Mesenchymal stem cell (in vitro differentiated cells and primary cell): ENCODE measurements around the gene XRN2.
"Not testable (repeated sequence)": the region's sequence is repeated elsewhere in the genome, so short reads cannot be mapped to it uniquely, and the experiment has no call there.

ENCODE experiments used
- DNase-seq: peaks from one replicate; pipeline ENCODE4 v3.0.0-alpha.2; 2013
- H2AFZ ChIP-seq: one replicate; pipeline ENCODE4 v1.6.1; 2013; ENCODE audit warnings: low read depth, mild to moderate bottlenecking, control low read depth, inconsistent platforms, low read length, moderate library complexity
- H2AK5ac ChIP-seq: 2 replicates; pipeline ENCODE4 v1.6.1; 2013; ENCODE audit warnings: low read length, moderate library complexity, mild to moderate bottlenecking, inconsistent platforms; ENCODE audit not compliant: severe bottlenecking
- H2BK120ac ChIP-seq: one replicate; pipeline ENCODE4 v1.6.1; 2013; ENCODE audit warnings: low read depth, mild to moderate bottlenecking, inconsistent platforms, low read length, moderate library complexity
- H2BK12ac ChIP-seq, 2 experiments: one replicate each; pipeline ENCODE4 v1.6.1; 2013; ENCODE audit warnings: inconsistent platforms in 2 of 2, low read length in 2 of 2, mild to moderate bottlenecking in 2 of 2, moderate library complexity in 2 of 2, control low read depth in 1 of 2
- H2BK15ac ChIP-seq: one replicate; pipeline ENCODE4 v1.6.1; 2013; ENCODE audit warnings: mild to moderate bottlenecking, low read depth, inconsistent platforms; ENCODE audit not compliant: poor library complexity, severe bottlenecking
- H2BK5ac ChIP-seq: 2 replicates; pipeline ENCODE4 v1.6.1; 2013; ENCODE audit warnings: low read depth, mild to moderate bottlenecking, low read length, control low read depth, inconsistent platforms; ENCODE audit not compliant: poor library complexity, severe bottlenecking
- H3K14ac ChIP-seq, 2 experiments: one replicate each; pipeline ENCODE4 v1.6.1; 2013; ENCODE audit warnings: inconsistent platforms in 2 of 2, low read length in 2 of 2, control low read depth in 1 of 2, mild to moderate bottlenecking in 1 of 2, moderate library complexity in 1 of 2
- H3K18ac ChIP-seq, 2 experiments: one replicate each; pipeline ENCODE4 v1.6.1; 2013; ENCODE audit warnings: inconsistent platforms in 2 of 2, low read length in 2 of 2, control low read depth in 1 of 2, low read depth in 1 of 2, mild to moderate bottlenecking in 1 of 2
- H3K23ac ChIP-seq, 2 experiments: one replicate each; pipeline ENCODE4 v1.6.1; 2013; ENCODE audit warnings: inconsistent platforms in 2 of 2, low read length in 2 of 2, mild to moderate bottlenecking in 2 of 2, moderate library complexity in 2 of 2, control low read depth in 1 of 2
- H3K27ac ChIP-seq: 2 replicates; pipeline ENCODE4 v1.5.1; 2013; ENCODE audit warnings: mild to moderate bottlenecking, moderate library complexity, low read length, control low read depth, inconsistent platforms; ENCODE audit not compliant: poor library complexity, severe bottlenecking
- H3K27me3 ChIP-seq, 2 experiments: 2 replicates each; pipeline versions ENCODE4 v1.6.1 to v1.7.0; 2013; ENCODE audit warnings: low read length in 2 of 2, mild to moderate bottlenecking in 2 of 2, moderate library complexity in 2 of 2, control low read depth in 1 of 2, inconsistent platforms in 1 of 2; ENCODE audit not compliant: control insufficient read depth in 1 of 2, insufficient read depth in 1 of 2
- H3K36me3 ChIP-seq, 2 experiments: 2 replicates each; pipeline versions ENCODE4 v1.6.1 to v1.7.0; 2013; ENCODE audit warnings: low read length in 2 of 2, control low read depth in 1 of 2, inconsistent platforms in 1 of 2, low read depth in 1 of 2, mild to moderate bottlenecking in 1 of 2; ENCODE audit not compliant: insufficient read depth in 2 of 2, control insufficient read depth in 1 of 2
- H3K4ac ChIP-seq, 2 experiments: one replicate each; pipeline ENCODE4 v1.6.1; 2013; ENCODE audit warnings: inconsistent platforms in 2 of 2, low read length in 2 of 2, mild to moderate bottlenecking in 2 of 2, moderate library complexity in 2 of 2, control low read depth in 1 of 2, low read depth in 1 of 2
- H3K4me1 ChIP-seq: 2 replicates; pipeline ENCODE4 v1.6.1; 2013; ENCODE audit warnings: low read depth, low read length, control low read depth; ENCODE audit not compliant: control insufficient read depth, insufficient read depth
- H3K4me2 ChIP-seq: 2 replicates; pipeline ENCODE4 v1.6.1; 2013; ENCODE audit warnings: low read length, mild to moderate bottlenecking, inconsistent platforms; ENCODE audit not compliant: poor library complexity, severe bottlenecking
- H3K4me3 ChIP-seq, 2 experiments: 2 replicates each; pipeline versions ENCODE4 v1.5.1 to v1.7.0; 2013; ENCODE audit warnings: low read length in 2 of 2, mild to moderate bottlenecking in 2 of 2, control low read depth in 1 of 2, low read depth in 1 of 2; ENCODE audit not compliant: insufficient read depth in 1 of 2
- H3K79me1 ChIP-seq: replicated peaks from 2 replicates; pipeline ENCODE4 v1.6.1; 2013; ENCODE audit warnings: mild to moderate bottlenecking, control low read depth, low read length, inconsistent platforms; ENCODE audit not compliant: poor library complexity, severe bottlenecking
- H3K9ac ChIP-seq: 2 replicates; pipeline ENCODE4 v1.7.0; 2013; ENCODE audit warnings: mild to moderate bottlenecking, low read length, moderate library complexity
- H3K9me3 ChIP-seq: 2 replicates; pipeline ENCODE4 v1.7.0; 2013; ENCODE audit warnings: mild to moderate bottlenecking, low read length; ENCODE audit not compliant: control insufficient read depth
- H4K8ac ChIP-seq: one replicate; pipeline ENCODE4 v1.6.1; 2013; ENCODE audit warnings: inconsistent platforms, mild to moderate bottlenecking, low read length, moderate library complexity
- H4K91ac ChIP-seq: one replicate; pipeline ENCODE4 v1.6.1; 2013; ENCODE audit warnings: mild to moderate bottlenecking, low read length, inconsistent platforms
- WGBS: methylation state at CpG from one replicate; pipeline ENCODE4 v1.1.7; 2013; ENCODE audit warnings: mixed read lengths; 5-methylcytosine and 5-hydroxymethylcytosine counted together

The XRN2 gene

DNA sequence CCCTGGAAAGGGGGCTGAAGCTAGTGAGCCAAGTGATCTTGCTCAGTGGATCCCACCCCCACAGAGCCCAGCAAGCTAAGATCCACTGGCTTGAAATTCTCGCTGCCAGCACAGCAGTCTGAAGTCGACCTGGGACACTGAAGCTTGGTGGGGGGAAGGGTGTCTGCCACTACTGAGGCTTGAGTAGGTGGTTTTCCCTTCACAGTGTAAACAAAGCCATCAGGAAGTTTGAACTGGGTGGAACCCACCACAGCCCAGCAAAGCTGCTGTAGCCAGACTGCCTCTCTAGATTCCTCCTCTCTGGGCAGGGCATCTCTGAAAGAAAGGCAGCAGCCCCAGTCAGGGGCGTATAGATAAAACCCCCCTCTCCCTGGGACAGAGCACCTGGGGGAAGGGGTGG lies 110.9 kb downstream of the XRN2 start:
- not testable (repeated sequence) for H3K27me3 ChIP-seq, H3K79me1 ChIP-seq, H3K18ac ChIP-seq, H3K4ac ChIP-seq, H4K8ac ChIP-seq, H3K4me1 ChIP-seq, H3K27ac ChIP-seq, H2BK120ac ChIP-seq, H2BK5ac ChIP-seq, H3K4me2 ChIP-seq, H2AK5ac ChIP-seq, H3K9ac ChIP-seq, H3K4me3 ChIP-seq, H3K14ac ChIP-seq, H2BK12ac ChIP-seq, H4K91ac ChIP-seq, H2AFZ ChIP-seq, H3K36me3 ChIP-seq, H3K23ac ChIP-seq, H2BK15ac ChIP-seq, DNase-seq
- 38% methylated on average over 3 of the region's 3 CpGs for WGBS
- peaks cover 14% of the 10 kb centered on the region for H3K9me3 ChIP-seq

DNA sequence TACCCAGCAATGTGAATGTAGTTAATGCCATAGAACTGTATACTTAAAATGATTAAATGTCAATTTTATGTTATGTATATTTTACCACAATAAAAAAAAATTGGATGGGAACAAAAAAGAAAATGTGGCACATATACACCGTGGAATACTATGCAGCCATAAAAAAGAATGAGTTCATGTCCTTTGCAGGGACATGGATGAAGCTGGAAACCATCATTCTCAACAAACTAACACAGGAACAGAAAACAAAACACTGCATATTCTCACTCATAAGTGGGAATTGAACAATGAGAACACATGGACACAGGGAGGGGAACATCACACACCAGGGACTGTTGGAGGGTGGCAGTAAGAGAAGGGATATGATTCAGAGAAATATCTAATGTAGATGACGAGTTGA lies 116.0 kb downstream of the XRN2 start:
- not testable (repeated sequence) for H3K14ac ChIP-seq, H2BK15ac ChIP-seq, H2BK5ac ChIP-seq, H3K9me3 ChIP-seq, H3K4me3 ChIP-seq, H3K79me1 ChIP-seq, H3K23ac ChIP-seq, H2BK120ac ChIP-seq, DNase-seq, H4K91ac ChIP-seq, H3K36me3 ChIP-seq, H2AK5ac ChIP-seq, H3K27me3 ChIP-seq, H3K4me2 ChIP-seq, H4K8ac ChIP-seq, H3K18ac ChIP-seq, H3K9ac ChIP-seq, H2AFZ ChIP-seq, H3K4me1 ChIP-seq, H2BK12ac ChIP-seq, H3K27ac ChIP-seq, H3K4ac ChIP-seq
- WGBS = no CpG with 5 or more reads among the region's 2 CpGs

DNA sequence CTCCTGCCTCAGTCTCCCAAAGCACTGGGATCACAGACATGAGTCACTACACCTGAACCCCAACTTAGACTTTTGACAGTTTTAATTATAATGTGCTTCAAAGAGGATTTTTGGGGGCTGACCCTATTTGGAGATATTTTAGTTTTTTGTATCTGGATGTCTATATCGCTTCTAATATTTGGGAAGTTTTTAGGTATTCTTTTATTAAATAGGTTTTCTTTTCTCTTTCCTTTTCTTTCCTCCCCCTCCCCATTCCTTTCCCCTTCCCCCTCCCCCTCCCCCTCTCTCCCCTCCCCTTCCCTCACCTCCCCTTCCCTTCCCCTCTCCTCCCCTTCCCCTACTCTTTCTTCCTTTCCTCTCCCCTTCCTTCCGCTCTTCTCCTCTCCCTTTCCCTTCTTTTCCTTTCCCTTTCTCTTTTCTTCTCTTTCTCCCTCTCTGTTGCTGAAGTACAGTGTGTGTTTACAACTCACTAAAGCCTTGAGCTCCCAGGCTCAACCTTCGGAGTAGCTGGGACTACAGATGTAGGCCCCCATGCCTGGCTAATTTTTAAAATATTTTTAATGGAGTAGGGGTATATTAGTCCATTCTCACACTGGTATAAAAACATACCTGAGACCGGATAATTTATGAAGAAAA lies 118.6 kb downstream of the XRN2 start:
- H3K79me1 ChIP-seq = no peaks in the 10 kb centered on the region
- H2BK120ac ChIP-seq = no peak overlapping the region
- no peaks in the 10 kb centered on the region for H3K36me3 ChIP-seq
- peaks cover 32% of the 10 kb centered on the region for H3K9me3 ChIP-seq
- H3K9ac ChIP-seq = no peak overlapping the region
- H2BK15ac ChIP-seq = no peak overlapping the region
- no peak overlapping the region for H3K4me2 ChIP-seq
- no peak overlapping the region for H2BK12ac ChIP-seq
- H3K4me3 ChIP-seq = no peak overlapping the region
- DNase-seq = no peak
- no peak overlapping the region for H2BK5ac ChIP-seq
- 79% methylated on average over 3 of the region's 4 CpGs for WGBS
- H4K8ac ChIP-seq = no peak overlapping the region
- no peak overlapping the region for H4K91ac ChIP-seq
- no peak overlapping the region for H3K14ac ChIP-seq
- H3K4ac ChIP-seq = no peak overlapping the region
- H2AK5ac ChIP-seq = no peak overlapping the region
- H3K18ac ChIP-seq = no peak overlapping the region
- H3K27me3 ChIP-seq = no peaks in the 10 kb centered on the region
- no peak overlapping the region for H2AFZ ChIP-seq
- H3K27ac ChIP-seq = no peak overlapping the region
- H3K23ac ChIP-seq = no peak overlapping the region
- no peaks in the 10 kb centered on the region for H3K4me1 ChIP-seq

DNA sequence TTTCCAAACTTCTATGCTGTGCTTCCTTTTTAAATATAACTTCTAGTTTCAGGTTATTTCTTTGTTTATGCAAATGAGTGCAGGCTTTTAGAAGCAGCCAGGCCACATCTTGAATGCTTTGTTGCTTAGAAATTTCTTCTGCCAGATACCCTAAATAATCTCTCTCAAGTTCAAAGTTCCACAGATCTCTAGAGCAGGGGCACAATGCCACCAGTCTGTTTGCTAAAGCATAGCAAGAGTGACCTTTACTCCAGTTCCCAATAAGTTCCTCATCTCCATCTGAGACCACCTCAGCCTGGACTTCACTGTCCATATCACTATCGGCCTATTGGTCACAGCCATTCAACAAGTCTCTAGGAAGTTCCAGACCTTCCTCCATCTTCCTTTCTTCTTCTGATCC lies 120.6 kb downstream of the XRN2 start:
- H3K18ac ChIP-seq, H3K14ac ChIP-seq, H2AFZ ChIP-seq, DNase-seq, H2BK12ac ChIP-seq, H3K79me1 ChIP-seq, H3K4me3 ChIP-seq, H3K23ac ChIP-seq, H3K4ac ChIP-seq, H3K4me2 ChIP-seq, H2BK120ac ChIP-seq, H3K4me1 ChIP-seq, H2AK5ac ChIP-seq, H3K9ac ChIP-seq, H2BK5ac ChIP-seq, H4K91ac ChIP-seq, H3K36me3 ChIP-seq, H4K8ac ChIP-seq, H3K27me3 ChIP-seq, H2BK15ac ChIP-seq, H3K27ac ChIP-seq: not testable (repeated sequence)
- WGBS = 94% methylated on average over 1 of the region's 1 CpG
- peaks cover 32% of the 10 kb centered on the region for H3K9me3 ChIP-seq
